MV-4-11 (cell line): ENCODE data around the gene ANTKMT.
"Not testable (repeated sequence)": the region's sequence is repeated elsewhere in the genome, so short reads cannot be mapped to it uniquely, and the experiment has no call there.

Experiments
- DNase-seq: peaks from one replicate; lab custom pipeline; 2025; lab: John Stamatoyannopoulos, UW

ANTKMT gene

DNA sequence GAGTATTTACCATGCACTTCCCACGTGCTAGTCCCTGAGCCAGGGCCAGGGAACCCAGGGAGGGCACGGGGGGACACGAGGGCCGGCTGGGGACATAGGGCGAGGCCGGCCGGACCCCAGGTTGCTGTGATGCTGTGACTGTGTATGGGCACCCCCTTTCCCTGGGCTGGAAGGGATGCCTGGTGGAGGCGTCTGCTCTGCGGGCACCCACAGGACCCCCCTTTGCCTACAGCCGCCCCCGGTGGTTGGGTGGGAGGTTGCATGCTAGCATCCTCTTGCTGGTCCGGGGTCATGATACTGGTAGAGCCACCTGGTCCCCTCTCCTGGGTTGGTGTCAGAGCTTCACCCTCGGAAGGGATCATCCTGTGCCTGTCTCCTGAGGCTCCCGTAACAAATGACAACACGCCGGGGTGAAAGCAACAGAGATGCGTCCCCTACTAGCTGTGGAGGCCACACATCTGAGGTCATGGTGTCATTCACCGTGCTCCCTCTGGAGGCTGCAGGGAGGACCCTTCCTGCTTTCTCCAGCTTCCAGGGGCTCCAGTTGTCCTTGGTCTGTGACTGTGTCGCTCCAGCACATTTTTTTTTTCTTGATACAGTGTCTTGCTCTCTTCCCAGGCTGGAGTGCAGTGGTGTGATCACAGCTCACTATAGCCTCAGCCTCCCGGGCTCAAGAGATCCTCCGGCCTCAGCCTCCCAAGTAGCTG, 23.0 kb downstream of the ANTKMT start:
- no peak for DNase-seq

DNA sequence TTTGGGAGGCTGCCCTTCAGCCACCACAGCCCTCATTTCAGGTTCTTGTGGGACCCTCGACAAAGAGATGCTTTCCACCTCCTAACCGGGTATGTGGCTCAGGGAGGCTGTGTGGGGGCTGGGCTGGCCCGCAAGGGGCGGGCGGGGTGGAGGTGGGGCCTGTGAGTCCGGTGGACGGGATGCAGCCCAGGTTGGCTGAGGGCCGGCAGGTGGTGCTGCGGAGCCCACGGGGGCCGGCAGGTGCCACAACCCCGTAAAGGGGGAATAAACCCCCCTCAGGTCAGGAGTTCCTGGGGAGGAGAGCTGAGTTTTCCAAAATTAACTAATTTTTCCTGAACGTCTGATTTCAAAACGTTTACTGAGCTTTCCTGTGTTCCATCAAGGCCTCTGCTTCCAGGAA, 24.8 kb downstream of the ANTKMT start:
- no peak for DNase-seq

DNA sequence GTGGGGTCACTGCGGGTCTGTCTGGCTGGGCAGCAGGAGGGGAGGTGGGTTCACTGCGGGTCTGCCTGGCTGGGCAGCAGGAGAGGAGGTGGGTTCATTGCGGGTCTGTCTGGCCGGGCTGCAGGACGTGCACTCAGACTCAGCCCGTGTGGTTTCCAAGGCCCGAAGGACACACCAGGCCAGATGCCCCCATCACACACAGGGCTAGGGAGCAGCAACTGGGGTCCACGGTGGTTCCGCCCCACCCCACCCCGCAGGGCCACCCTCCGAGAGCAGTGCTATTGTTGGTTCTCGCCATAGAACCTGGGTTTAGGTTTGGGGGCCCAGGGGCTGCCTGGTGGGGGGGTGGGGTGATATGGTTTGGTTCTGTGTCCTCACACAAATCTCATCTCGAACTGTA, 25.7 kb downstream of the ANTKMT start:
- DNase-seq = no peak

DNA sequence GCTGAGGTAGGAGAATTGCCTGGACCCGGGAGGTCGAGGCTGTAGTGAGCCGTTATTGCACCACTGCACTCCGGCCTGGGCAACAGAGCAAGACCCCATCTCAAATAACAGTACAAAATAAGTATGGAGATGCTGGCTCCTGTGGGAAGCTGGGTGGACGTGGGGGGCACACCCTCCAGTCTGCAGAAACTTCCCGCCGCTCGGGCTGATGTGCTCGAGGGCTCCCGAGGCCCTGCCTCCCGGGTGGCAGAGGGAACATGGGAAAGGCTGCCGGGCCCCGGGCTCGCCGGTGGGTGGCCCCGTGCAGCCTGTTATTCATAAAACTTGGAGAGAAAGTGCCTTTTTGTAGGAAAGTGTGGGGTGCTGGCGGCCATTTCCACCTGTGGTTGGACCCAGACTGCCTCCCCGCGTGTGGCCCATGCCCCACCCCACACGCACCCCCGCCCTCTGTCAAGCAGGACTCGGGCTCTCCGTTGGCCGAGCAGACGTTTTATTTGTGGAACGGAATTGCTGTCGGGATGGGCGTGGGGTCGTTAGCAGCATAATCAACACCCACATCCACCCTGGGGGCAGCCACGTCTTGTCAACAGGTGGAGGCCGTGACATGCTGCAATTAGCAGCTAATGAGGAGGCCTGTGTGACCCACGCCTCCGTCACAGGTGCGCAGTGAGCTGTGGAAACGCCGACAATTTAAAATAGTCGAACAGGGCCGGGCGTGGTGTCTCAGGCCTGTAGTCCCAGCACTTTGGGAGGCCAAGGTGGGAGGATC, 27.2 kb downstream of the ANTKMT start:
- DNase-seq = no peak

DNA sequence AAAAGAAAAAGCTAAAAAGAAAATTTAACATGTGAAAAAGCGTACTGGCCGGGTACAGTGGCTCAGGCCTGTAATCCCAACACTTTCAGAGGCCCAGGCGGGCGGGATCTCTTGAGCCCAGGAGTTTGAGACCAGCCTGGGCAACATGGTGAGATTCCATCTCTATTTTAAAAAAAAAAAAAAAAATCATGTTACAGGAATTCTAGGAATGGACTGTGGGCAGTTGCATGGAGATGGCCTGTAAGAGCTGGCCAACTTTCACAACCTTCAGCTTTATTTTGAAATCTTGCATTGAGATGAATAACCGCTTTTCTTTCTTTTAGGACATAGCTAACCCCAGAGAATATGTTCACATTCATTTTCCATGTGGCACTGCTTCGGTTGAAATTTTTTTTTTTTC, 28.1 kb downstream of the ANTKMT start:
- no peak for DNase-seq

DNA sequence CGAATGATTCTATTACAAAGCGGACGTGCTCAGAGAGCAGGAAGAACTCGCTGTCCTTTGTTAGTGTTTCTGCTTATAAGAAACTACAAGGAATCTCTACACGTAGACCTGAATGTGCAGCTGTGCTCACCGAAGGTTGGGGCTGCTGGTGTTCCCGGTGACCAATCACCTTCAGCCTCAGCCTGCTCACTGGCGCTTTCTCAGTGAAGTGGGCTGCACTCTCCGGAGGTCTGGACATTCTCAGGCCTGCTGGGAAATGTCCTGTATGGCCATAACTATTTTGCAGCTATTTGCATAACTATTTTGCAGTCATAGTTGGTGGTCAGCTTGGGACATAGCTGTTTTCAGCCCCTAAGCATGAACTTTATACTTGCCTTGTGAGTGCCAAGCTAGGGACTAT, 29.5 kb downstream of the ANTKMT start:
- DNase-seq = no peak

DNA sequence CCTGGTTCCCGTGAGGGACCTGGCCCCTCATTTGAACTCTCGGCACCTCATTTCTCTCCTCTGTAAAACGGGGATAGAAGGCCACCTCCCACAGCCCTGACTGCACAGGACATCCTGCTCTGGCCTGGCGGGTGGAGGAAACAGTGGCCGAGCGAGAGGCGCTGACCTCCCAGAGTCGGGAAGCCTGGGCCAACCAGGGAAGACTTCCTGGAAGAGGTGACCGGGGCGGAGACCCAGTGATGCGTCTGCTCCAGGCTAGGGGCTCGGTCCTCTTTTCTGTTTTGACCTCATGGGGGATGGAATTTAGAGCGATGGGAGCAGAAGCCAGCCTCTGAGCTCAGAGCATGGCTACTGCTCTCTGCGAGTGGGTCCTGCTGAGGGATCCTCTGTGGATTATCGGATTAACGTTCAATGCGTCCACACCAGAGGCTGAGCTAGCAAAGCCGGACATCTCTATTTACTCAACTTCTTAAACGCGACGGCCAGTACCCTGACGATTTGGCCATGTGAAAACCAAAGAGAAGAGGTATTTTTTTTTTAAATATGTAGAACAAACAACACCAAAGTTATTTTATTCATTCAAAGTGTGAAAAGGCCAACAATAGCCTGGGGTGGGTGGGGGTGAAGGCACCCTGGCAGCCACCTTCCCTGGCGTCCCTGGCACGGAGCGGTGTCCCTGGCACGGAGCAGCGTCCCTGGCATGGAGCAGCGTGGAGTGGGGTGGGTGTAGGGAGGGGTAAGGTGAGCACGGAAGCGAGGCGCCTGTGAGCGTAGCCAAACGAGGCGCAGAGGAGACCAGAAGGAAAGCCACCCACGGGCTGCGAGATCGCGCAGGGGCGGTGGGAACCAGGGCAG, 30.4 kb downstream of the ANTKMT start:
- no peak for DNase-seq

DNA sequence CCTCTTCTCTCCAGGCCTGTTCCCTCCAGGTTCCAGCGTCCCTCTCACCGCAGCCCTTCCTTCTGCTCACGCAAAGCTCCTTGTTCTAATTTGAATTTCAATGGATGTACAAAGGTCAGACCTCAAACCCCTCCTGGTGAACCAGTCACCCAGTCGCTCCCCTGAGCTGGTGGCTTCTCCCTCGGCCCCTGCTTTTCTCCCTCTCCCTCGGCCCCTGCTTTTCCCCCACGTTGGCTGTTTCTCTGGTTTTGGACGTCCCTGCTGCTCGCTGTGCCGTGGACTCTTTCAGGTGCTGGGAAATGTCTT, 31.0 kb downstream of the ANTKMT start:
- DNase-seq = no peak

DNA sequence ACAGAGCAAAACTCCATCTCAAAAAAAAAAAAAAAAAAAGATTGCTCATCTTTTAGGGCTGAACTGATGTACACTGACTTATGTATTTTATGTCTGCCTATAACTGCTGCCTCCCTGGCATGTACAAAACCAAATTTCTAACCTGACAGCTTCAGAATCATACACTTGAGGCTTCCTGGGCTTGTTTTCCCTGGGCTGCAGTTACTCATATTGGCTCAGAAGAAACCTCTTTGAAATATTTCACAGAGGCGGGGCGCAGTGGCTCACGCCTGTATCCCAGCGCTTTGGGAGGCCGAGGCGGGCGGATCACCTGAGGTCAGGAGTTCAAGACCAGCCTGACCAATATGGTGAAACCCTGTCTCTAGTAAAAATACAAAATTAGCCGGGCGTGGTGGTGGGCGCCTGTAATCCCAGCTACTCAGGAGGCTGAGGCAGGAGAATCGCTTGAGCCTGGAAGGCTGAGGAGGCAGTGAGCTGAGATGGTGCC, 33.2 kb downstream of the ANTKMT start:
- DNase-seq = not testable (repeated sequence)

DNA sequence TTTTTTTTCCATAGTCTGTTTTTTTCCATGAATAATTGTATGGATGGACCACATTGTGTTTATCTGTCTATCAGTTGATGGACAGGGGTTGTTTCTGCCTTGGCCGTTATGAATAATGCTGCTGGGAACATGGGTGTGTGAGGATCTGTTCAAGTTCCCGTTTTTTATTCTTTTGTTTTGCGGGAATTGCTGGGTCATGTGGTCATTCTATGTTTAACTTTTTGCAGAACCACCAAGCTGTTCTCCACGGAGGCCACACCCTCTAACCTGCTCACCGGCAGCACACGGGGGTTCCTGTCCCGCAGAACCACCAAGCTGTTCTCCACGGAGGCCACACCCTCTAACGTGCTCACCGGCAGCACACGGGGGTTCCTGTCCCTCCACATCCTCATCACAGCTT, 33.7 kb downstream of the ANTKMT start:
- DNase-seq = peak; percentile 84

DNA sequence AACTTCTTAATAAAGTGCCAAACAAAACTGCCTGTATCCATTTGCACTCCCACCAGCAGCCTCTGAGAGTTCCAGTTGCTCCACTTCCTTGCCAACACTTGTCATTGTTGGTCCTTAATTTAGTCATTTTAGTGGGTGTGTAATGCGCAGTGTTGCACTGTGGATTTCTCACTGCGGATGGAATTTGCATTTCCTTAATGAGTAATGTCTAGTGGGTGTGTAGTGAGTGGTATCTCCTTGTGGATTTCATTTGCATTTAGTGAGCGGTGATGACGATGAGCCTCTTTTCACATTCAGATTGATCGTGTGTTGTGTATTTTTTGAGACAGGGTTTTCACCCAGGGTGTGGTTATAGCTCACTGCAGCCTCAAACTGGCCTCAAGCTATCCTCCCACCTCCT, 35.5 kb downstream of the ANTKMT start:
- DNase-seq = no peak

DNA sequence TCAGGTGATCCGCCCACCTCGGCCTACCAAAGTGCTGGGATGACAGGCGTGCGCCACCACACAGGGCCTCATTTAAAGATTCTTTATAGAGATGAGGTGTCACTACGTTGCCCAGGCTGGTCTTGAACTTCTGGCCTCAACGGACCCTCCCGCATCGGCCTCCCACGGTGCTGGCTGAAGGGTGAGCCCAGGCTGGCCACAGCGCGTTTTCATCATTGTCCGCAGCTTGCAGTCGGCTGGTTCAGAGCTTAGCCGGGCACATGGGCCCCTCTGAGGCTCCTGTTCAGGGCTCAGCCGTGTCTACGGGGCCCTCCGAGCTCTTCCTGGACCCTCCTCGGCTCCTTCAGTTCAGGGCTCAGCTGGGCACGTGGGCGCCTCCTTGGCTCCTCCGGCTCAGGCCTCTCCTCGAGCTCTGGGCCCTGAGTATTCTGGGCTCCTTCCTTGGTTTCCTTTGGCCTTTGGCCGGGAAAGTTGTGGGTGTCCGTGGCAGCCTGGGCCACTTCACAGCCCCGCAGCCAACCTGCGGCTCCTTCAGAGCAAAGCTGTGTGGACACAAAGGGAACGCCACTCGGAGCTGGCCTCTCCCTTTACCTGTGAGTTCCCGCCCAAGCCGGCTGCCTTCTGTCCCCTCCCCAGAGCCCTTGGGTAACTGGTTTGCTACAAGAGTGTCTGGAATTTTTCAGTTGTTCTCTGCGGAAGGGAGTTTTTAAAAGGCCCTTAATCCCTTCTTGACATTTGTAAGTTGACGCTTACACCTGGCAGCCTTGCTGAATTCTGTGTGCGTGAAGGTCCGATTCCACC, 38.4 kb downstream of the ANTKMT start:
- DNase-seq = no peak

DNA sequence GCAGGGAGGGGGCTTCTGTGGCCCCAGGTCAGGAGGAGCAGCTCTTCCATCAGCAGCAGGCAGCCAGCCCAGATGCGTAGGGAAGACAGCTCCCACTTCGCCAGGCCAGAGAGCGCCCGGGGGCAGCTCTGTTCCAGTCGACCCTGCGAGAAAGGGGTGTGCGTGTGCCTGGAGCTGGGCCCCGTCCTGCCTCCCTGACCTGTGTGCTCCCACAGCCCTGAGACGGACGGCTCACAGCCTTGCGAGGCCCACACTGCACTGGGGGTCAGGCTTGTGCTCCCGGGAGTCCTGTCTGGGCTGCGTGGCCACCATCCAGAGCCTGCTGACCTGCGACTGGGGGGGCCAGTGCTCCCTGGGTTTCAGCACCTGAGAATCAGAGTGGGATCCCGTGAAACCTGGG, 39.1 kb downstream of the ANTKMT start:
- DNase-seq = no peak

DNA sequence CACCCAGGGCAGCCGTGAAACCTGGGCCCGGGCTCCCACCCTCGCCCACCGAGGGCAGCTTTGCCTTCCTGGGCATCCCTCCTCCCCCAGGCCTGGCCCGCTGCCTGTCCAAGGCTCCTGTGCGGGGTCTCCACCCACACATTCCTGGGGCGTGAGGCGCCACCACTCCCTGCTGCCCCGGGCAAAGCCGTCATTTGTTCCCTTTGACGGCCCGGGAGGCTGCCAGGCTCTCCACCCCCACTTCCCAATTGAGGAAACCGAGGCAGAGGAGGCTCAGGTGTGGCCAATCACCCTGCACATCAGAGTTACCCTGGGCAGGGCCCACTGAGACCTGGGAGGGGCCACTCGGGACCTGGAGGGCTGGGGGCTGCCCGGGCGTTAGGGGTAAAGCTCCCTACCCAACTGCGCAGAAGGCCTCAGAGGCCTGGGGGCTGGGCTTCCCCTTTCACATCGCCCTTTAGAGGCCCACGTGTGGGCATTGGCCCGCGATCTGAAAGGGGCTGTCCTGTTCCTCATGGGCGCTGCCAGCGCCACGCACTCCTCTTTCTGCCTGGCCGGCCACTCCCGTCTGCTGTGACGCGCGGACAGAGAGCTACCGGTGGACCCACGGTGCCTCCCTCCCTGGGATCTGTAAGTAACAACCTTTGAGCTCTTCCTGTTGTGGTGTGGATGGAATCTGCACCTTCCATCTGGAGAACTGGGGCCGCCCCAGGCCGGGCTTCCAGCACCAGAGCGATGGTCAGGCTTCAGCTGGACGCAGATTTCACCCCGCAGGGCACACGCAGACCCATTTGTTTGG, 39.8 kb downstream of the ANTKMT start, which contains the start of gene MSLN:
Gene MSLN (plus strand): TSS at position 190 of the 799 bp plus-strand sequence. CDS start 1,947 bp downstream, outside the sequence.
- DNase-seq = peak; percentile 20

DNA sequence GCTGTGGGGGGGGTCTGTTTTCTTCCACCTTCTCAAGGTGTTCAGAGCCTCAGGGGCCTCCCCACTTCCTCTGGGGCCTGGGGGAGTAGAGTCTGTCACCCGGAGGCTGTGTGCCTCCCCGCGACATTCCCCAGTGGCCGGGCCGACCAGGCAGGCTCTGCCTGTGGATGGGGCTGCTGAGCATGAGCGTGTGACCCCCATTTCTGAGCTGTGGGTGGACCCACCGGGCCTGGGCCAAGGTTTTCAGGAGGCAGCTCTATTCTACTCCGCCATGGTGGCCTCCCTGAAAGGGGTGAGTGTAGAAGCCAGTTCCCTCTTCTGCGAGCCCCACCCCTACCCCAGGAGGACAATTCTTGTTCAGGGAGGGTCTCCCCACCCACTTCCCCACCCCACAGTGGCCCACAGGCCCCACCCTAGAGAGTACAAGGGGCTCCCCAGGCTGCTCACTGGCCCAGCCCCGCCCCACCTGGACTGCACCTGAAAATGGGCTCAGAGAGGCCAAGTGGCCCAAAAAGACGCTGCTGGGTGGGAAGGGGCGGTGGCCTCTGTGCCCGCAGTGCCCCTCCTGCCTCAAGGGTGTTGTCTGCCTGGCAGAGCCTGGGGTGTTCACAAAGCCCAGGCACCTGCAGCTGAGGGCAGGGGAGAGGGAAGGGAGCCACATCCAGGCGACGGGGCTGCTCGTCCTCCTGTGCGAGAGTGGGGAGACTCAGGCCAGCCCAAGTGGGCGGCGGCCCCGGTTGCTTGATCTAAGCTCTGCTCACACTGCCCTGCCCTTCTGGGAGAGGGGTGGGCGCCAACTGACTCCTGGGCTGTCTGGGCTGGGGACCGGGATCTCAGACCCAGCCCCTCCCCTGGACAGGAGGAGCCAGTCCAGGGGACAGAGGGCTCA, 40.9 kb downstream of the ANTKMT start:
- no peak for DNase-seq

DNA sequence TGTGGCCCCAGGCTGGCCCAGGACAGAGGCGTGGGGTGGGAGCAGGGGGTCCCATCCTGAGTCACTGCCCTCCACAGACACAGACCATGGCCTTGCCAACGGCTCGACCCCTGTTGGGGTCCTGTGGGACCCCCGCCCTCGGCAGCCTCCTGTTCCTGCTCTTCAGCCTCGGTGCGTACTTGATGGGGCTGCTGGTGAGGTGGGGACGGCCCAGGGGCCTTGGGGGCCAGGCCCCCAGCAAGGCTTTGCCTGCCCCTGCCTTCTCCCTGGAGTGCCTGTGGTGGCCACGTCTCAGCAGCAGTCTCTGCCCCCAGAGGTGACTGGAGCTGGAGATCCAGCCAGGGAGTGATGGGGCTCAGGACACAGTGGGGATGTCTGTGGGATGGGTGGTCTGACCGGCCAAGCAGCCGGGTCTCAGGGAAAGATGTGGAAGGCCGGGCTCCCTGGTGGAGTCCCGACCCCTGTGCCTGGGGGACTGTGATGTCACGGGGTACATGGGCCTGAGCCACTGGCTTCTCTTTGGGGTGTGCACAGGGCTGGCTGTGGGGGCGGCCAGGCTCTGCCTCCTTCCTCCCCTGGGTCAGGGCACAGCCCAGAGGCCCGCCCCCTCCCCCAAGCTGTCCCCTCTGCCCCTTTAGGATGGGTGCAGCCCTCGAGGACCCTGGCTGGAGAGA, 41.8 kb downstream of the ANTKMT start:
- no peak for DNase-seq

DNA sequence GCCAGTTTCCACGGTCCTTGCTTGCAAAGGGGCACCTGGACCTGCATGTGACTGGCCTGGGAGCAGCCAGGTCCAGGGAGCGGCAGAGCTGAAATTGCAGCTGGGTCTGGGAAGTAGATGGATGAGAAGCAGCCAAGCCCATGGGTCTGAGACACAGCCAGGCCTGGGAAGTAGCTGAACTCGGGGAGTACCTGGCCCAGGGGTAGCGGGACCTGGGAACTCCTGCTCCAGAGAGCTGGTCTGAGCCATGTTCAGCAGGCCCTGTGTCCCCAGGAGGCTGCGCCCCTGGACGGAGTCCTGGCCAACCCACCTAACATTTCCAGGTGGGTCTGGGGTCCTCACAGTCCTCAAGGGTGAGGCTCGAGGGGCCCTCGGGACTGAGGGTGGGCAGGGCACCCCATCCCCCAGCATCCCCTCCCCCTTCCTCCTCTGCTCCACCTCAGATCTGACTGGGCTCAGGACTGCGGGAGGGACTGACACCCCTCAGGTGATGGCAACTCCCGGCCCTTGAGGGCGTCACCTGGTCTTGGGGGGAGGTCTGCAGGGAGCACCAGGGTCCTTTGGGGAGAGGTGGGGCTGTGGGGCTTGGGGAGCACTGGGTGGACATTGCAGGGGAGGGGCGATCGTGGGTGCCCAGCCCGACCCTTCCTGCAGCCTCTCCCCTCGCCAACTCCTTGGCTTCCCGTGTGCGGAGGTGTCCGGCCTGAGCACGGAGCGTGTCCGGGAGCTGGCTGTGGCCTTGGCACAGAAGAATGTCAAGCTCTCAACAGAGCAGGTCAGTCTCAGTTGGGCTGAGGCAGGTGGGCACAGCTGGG, 42.6 kb downstream of the ANTKMT start:
- no peak for DNase-seq

DNA sequence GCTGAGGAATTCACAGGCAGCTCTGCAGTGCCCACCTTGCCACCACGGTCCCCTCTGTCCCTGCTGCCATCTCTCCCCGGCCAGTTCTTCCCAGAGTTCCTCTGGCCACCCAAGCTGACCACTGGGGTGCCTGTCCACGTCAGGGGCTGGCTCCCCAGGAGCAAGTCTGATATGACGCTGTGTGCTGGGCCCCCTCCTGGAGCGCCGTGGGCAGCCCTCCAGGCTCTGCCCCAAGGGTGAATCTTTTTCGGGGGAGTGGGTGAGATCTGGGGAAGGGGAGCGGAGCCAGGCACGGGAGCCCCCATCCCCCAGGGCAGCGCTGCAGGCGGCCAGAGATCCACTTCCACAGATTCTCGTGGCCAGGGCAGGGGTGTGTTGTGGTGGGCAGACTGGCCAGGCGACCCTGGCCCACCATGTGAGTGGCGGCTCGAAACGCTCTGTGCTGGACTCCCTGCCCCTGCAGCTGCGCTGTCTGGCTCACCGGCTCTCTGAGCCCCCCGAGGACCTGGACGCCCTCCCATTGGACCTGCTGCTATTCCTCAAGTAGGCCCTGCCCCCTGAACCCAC, 43.3 kb downstream of the ANTKMT start:
- DNase-seq = no peak
